ENCODE data around the gene MAPK8IP1. TPM values are rescaled to one million over a fixed set of nuclear protein-coding genes. Genes with fewer than 3 reads are reported as not detected.
A peak's percentile ranks its signal among the peaks of the same experiment; 100 is the strongest.
"Not testable (repeated sequence)": the region's sequence is repeated elsewhere in the genome, so short reads cannot be mapped to it uniquely, and the experiment has no call there.

MAPK8IP1 gene
- total and polyA plus RNA-seq, 8 donors: 2.9 to 8.3 (median 7.0) TPM; not detected in 1

DNA sequence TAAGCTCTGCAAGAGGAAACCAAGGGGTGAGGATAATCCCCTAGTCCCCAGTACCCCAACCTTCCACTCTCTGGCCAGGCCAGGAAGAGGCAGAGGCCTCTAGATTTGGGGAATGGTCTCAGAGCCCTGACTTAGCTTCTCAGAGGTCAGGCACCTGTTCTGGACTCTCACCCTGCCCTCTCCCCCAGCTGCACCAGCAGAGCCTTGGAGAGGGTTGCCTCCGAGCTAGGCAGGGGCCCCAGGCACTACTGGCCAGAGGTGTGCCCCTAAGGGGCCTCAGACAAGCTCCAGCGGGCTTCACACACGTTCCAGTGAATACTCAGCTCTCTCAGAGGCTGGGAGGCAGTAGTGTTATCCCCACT, 13.6 kb downstream of the MAPK8IP1 start:
- DNase-seq: no peak
- peaks cover 0 to 21% (median 18%) of the 10 kb centered on the region in 4 donors for H3K36me3 ChIP-seq
- peak overlapping the region in 3 of 4 donors; percentile 46 to 63 (median 55) for H3K4me3 ChIP-seq
- peak overlapping the region in 4 of 5 donors; percentile 56 to 82 (median 72) for H3K27ac ChIP-seq
- WGBS, 5 donors: 12 to 21% (median 12%) methylated on average over 3 of the region's 3 CpGs; no CpG with 5 or more reads in 2 of the 5 donors
- peaks cover 21 to 36% (median 27%) of the 10 kb centered on the region in 4 donors for H3K4me1 ChIP-seq
- TF ChIP-seq EP300 (IDR thresholded peaks at IDR 0.05) (no peak), POLR2AphosphoS5 (IDR thresholded peaks at IDR 0.05) (no peak), POLR2A (IDR thresholded peaks at IDR 0.05) (no peak)
- TF ChIP-seq, protein P1, sequence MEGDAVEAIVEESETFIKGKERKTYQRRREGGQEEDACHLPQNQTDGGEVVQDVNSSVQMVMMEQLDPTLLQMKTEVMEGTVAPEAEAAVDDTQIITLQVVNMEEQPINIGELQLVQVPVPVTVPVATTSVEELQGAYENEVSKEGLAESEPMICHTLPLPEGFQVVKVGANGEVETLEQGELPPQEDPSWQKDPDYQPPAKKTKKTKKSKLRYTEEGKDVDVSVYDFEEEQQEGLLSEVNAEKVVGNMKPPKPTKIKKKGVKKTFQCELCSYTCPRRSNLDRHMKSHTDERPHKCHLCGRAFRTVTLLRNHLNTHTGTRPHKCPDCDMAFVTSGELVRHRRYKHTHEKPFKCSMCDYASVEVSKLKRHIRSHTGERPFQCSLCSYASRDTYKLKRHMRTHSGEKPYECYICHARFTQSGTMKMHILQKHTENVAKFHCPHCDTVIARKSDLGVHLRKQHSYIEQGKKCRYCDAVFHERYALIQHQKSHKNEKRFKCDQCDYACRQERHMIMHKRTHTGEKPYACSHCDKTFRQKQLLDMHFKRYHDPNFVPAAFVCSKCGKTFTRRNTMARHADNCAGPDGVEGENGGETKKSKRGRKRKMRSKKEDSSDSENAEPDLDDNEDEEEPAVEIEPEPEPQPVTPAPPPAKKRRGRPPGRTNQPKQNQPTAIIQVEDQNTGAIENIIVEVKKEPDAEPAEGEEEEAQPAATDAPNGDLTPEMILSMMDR (IDR thresholded peaks at IDR 0.05): no peak
- H3K27me3 ChIP-seq: peaks cover 0 to 60% (median 13%) of the 10 kb centered on the region in 3 donors
- intact Hi-C loops (cut with DNase I; ENCODE audit: low total_unique reads): no loop called here
- no peaks in the 10 kb centered on the region for H3K9me3 ChIP-seq

DNA sequence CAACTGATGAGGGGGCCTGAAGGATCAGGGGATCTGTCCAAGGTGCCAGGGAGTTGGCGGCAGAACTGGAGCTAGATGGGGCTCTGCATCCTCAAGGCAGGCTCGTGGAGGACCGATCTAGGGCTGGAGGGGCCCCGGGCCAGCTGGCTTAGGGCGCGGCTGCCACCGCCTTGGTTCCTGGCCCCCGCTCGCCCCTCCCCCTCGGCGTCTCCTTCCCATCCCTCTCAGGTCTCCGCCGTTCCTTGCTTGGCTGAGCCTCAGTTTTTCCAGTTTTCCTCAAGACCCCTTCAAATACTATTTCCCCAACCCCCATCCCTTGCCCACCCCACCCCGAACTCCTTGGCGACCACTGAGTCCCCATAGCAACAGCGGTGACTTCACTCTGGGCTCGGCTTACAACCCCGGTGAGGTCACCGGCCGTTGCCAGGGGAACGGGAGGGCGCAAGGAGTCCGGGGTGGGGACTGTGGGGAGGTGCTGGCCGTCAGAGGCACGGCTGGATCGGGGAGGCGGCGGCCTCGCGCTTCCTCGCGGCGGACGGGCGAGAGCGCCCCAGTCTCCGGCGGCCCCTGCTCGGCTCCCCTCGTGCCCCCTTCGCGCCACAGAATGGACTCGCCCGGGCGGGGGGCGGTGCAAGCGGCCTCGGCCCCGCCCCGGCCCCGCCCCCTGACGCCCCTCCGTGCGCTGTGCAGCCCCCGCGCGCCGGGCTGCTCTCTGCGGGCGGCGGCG, 14.2 kb downstream of the MAPK8IP1 start:
- Histone ChIP-seq H3K27ac (peak overlapping the region; percentile 54 to 82 (median 70)), H3K4me1 (peaks cover 21 to 41% (median 27%) of the 10 kb centered on the region in 4 donors), H3K9me3 (no peaks in the 10 kb centered on the region), H3K27me3 (peaks cover 0 to 55% (median 13%) of the 10 kb centered on the region in 3 donors), H3K36me3 (peaks cover 0 to 26% (median 23%) of the 10 kb centered on the region in 4 donors), H3K4me3 (peak overlapping the region; percentile 46 to 63 (median 58))
- DNase-seq: peak; percentile 79 to 96
- intact Hi-C loops (cut with DNase I; ENCODE audit: low total_unique reads): no loop called here
- 1% methylated on average over 36 to 62 of the region's 62 CpGs for WGBS, 5 donors
- TF ChIP-seq, protein P1 (IDR thresholded peaks at IDR 0.05): no peak
- TF ChIP-seq EP300 (IDR thresholded peaks at IDR 0.05) (no peak), POLR2AphosphoS5 (IDR thresholded peaks at IDR 0.05) (peak in 1 of 3 donors; percentile 27), POLR2A (IDR thresholded peaks at IDR 0.05) (no peak)

DNA sequence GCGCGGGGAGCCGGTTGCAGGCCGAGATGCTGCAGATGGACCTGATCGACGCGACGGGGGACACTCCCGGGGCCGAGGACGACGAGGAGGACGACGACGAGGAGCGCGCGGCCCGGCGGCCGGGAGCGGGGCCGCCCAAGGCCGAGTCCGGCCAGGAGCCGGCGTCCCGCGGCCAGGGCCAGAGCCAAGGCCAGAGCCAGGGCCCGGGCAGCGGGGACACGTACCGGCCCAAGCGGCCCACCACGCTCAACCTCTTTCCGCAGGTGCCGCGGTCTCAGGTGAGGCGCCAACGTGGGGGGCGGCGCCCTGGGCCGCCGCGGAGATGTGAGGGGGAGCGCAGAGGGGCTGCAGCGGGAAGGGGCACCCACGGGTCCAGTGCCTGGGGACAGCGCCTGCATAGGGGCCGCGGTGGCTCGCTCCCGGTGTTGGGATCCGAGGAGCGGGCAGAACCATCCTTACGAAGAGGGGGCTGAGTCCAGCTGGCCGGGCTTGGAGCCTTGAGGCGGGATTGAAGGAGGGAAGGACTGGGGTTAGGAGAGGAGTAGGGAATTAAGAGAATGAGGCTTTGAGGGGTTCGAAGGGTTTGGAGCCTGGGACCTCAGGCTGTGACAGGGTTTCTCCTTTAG, 14.8 kb downstream of the MAPK8IP1 start:
- H3K9me3 ChIP-seq; intact Hi-C loops (cut with DNase I; ENCODE audit: low total_unique reads): not testable (repeated sequence)
- peak overlapping the region in 4 of 5 donors; percentile 17 to 82 (median 72) for H3K27ac ChIP-seq
- peaks cover 21 to 41% (median 27%) of the 10 kb centered on the region in 4 donors for H3K4me1 ChIP-seq
- peaks cover 0 to 50% (median 13%) of the 10 kb centered on the region in 3 donors for H3K27me3 ChIP-seq
- H3K36me3 ChIP-seq: peaks cover 0 to 33% (median 26%) of the 10 kb centered on the region in 4 donors
- 2 to 12% (median 3%) methylated on average over 14 to 38 of the region's 59 CpGs for WGBS, 5 donors
- H3K4me3 ChIP-seq: peak overlapping the region; percentile 46 to 63 (median 58)
- peak in 1 of 2 donors; percentile 55 for DNase-seq

DNA sequence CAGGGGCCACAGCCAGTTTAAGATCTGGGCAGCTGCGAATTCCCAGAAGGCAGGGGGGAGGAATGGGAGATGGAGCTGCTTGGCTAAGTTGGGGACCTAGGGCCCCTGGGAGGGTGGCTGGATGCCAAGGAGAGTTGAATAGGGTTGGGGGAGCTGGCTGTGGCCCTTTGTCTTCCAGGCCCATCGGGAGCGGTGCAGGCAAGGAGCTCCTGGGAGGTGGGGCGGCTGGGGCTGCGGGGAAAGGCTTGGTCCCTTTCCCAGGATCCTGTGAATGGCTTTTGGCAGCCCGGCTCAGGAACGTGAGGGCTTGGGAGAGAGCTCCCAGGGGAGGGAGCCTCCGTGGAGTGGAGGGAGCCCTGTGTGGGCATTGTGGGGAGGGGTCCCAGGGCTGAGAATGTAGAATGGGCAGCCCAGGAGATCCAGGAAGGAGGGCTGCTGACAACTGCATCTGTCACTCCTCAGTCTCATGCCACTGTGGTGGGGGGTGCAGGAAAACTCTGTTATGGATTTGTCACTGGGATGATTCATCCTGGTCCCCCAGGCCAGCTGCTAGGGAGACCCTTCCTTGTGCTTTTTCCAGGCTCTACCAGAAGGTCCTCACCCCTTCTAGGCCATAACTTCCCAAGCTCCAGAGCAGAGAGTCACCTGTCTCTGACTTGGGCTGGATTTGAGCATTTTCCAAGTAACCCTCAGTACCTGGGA, 15.6 kb downstream of the MAPK8IP1 start:
- Histone ChIP-seq H3K4me3 (peak overlapping the region; percentile 46 to 63 (median 58)), H3K27ac (peak overlapping the region in 3 of 5 donors; percentile 70 to 82 (median 73)), H3K27me3 (peaks cover 0 to 44% (median 13%) of the 10 kb centered on the region in 3 donors), H3K9me3 (no peaks in the 10 kb centered on the region), H3K36me3 (peaks cover 0 to 37% (median 26%) of the 10 kb centered on the region in 4 donors), H3K4me1 (peaks cover 21 to 48% (median 26%) of the 10 kb centered on the region in 4 donors)
- TF ChIP-seq POLR2AphosphoS5 (IDR thresholded peaks at IDR 0.05) (no peak), POLR2A (IDR thresholded peaks at IDR 0.05) (no peak), EP300 (IDR thresholded peaks at IDR 0.05) (no peak)
- TF ChIP-seq, protein P1 (IDR thresholded peaks at IDR 0.05): no peak
- DNase-seq: peak in 1 of 2 donors; percentile 55
- 16 to 20% (median 19%) methylated on average over 8 of the region's 8 CpGs for WGBS, 5 donors
- intact Hi-C loops (cut with DNase I; ENCODE audit: low total_unique reads): no loop called here

All from stomach (tissue), 9 donors.